SK-N-SH (cell line): ENCODE measurements around the gene LSM4. TPM values are rescaled to one million over a fixed set of nuclear protein-coding genes. Genes with fewer than 3 reads are reported as not detected.

Experiments
- CTCF ChIA-PET: fragments of 300-600, 350-600 bp; formaldehyde crosslinking; extraction: SDS; loops from one replicate; lab custom pipeline; 2021; lab: Yijun Ruan, JAX
- POLR2A ChIA-PET: fragments of 350-600 bp; sonication (Branson Sonifier 250); formaldehyde crosslinking; extraction: SDS; loops from one replicate; lab custom pipeline; 2020; ENCODE audit warnings: antibody characterized with exemption, inconsistent platforms; lab: Yijun Ruan, JAX
- DNase-seq: peaks from one replicate; pipeline ENCODE4 v3.0.0; 2012
- H2AFZ ChIP-seq: fragments of 200-600 bp; sonication (generic); 2 replicates; pipeline ENCODE4 v1.8.1; 2016; ENCODE audit warnings: antibody characterized with exemption, mild to moderate bottlenecking, low read depth
- H3F3A ChIP-seq: fragments of 200-600 bp; sonication (generic); replicated peaks from 2 replicates; pipeline ENCODE3; 2016; ENCODE audit warnings: antibody characterized with exemption, mild to moderate bottlenecking; ENCODE audit not compliant: insufficient read depth
- H3K27ac ChIP-seq, 2 experiments: fragments of 200-500 bp in 1 of 2; fragments of 200-600 bp in 1 of 2; sonication (Bioruptor generic) in 1 of 2; sonication (generic), shearing (Covaris generic) in 1 of 2; 2 replicates each; pipeline versions ENCODE4 v1.5.1 to v1.6.1; 2014 to 2016; ENCODE audit warnings: low read depth in 2 of 2, inconsistent platforms in 1 of 2, low read length in 1 of 2, mild to moderate bottlenecking in 1 of 2, mixed read lengths in 1 of 2
- H3K27me3 ChIP-seq: fragments of 200-600 bp; sonication (generic), shearing (Covaris generic); 2 replicates; pipeline ENCODE4 v1.6.1; 2016; ENCODE audit warnings: mixed run types; ENCODE audit not compliant: insufficient read depth
- H3K36me3 ChIP-seq, 2 experiments: fragments of 200-500 bp in 1 of 2; fragments of 200-600 bp in 1 of 2; sonication (Bioruptor generic) in 1 of 2; sonication (generic) in 1 of 2; replicated peaks in 1 of 2; 2 replicates each; pipeline versions ENCODE3 to v1.5.1; 2014 to 2016; ENCODE audit warnings: low read length in 1 of 2, mild to moderate bottlenecking in 1 of 2; ENCODE audit not compliant: insufficient read depth in 2 of 2, control insufficient read depth in 1 of 2
- H3K4me1 ChIP-seq, 2 experiments: fragments of 200-500 bp in 1 of 2; fragments of 200-600 bp in 1 of 2; sonication (Bioruptor generic) in 1 of 2; sonication (generic), shearing (Covaris generic) in 1 of 2; 2 replicates each; pipeline versions ENCODE4 v1.5.1 to v1.6.1; 2014 to 2016; ENCODE audit warnings: low read depth in 1 of 2, low read length in 1 of 2, mixed run types in 1 of 2; ENCODE audit not compliant: insufficient read depth in 2 of 2, control insufficient read depth in 1 of 2
- H3K4me2 ChIP-seq: fragments of 200-600 bp; sonication (generic), shearing (Covaris generic); 2 replicates; pipeline ENCODE4 v1.6.1; 2017; ENCODE audit warnings: mixed run types
- H3K4me3 ChIP-seq, 2 experiments: fragments of 200-500 bp in 1 of 2; fragments of 200-600 bp in 1 of 2; sonication (Bioruptor generic) in 1 of 2; sonication (generic), shearing (Covaris generic) in 1 of 2; 2 replicates each; pipeline versions ENCODE4 v1.5.1 to v1.8.1; 2014 to 2016; ENCODE audit warnings: low read depth in 2 of 2, inconsistent platforms in 1 of 2, low read length in 1 of 2, mild to moderate bottlenecking in 1 of 2, mixed read lengths in 1 of 2, moderate library complexity in 1 of 2
- H3K79me2 ChIP-seq: fragments of 200-600 bp; sonication (generic); 2 replicates; pipeline ENCODE4 v1.8.1; 2017; ENCODE audit warnings: mild to moderate bottlenecking; ENCODE audit not compliant: insufficient read depth
- H3K9ac ChIP-seq: fragments of 200-600 bp; sonication (generic); 2 replicates; pipeline ENCODE4 v1.6.1; 2017; ENCODE audit warnings: mixed run types
- H3K9me2 ChIP-seq: fragments of 200-600 bp; sonication (generic); 2 replicates; pipeline ENCODE4 v1.6.1; 2017; ENCODE audit warnings: mixed run types
- H3K9me3 ChIP-seq: fragments of 200-600 bp; sonication (generic); 2 replicates; pipeline ENCODE4 v1.6.1; 2017; ENCODE audit warnings: mixed run types, mild to moderate bottlenecking, moderate library complexity
- H4K20me1 ChIP-seq: fragments of 200-600 bp; sonication (generic); 2 replicates; pipeline ENCODE4 v1.6.1; 2017; ENCODE audit warnings: mild to moderate bottlenecking, mixed run types; ENCODE audit not compliant: insufficient read depth
- EZH2phosphoT487 ChIP-seq: fragments of 200-600 bp; sonication (generic); IDR thresholded peaks from 2 replicates; pipeline ENCODE4 v1.6.1; 2017; ENCODE audit warnings: low read depth, mixed run types, mild to moderate bottlenecking, antibody characterized with exemption, moderate library complexity, borderline replicate concordance
- FOXJ3 ChIP-seq: sonication (generic); formaldehyde crosslinking; IDR thresholded peaks from 2 replicates; pipeline ENCODE4 v1.5.1; 2020; ENCODE audit warnings: mild to moderate bottlenecking, missing genetic modification reagents
- GABPA ChIP-seq: IDR thresholded peaks from 2 replicates; pipeline ENCODE4 v1.4.0; 2012; ENCODE audit warnings: low read depth, mild to moderate bottlenecking
- JUND ChIP-seq: IDR thresholded peaks from 2 replicates; pipeline ENCODE4 v1.4.0; 2012
- MXI1 ChIP-seq: IDR thresholded peaks from 2 replicates; pipeline ENCODE4 v1.6.1; 2012; ENCODE audit warnings: mild to moderate bottlenecking, low read depth, low read length, improper control_type of control experiment
- PBX3 ChIP-seq: IDR thresholded peaks from 2 replicates; pipeline ENCODE4; 2012
- RCOR1 ChIP-seq: fragments of 150-350 bp; IDR thresholded peaks from 2 replicates; pipeline ENCODE4 v1.6.1; 2017; ENCODE audit warnings: antibody characterized with exemption, low read length
- SIN3A ChIP-seq: IDR thresholded peaks from 2 replicates; pipeline ENCODE4 v1.6.1; 2012; ENCODE audit warnings: low read depth, mild to moderate bottlenecking, low read length, moderate library complexity, borderline replicate concordance
- SMC3 ChIP-seq: IDR thresholded peaks from 2 replicates; pipeline ENCODE4 v1.6.1; 2012; ENCODE audit warnings: low read depth, low read length, improper control_type of control experiment
- YY1 ChIP-seq: IDR thresholded peaks from 2 replicates; pipeline ENCODE4 v1.4.0; 2012; ENCODE audit warnings: low read depth, mild to moderate bottlenecking
- WGBS: methylation state at CpG from one replicate; pipeline ENCODE4 v1.1.6; 2017; ENCODE audit warnings: low lambda C conversion rate; 5-methylcytosine and 5-hydroxymethylcytosine counted together
- polyA plus RNA-seq, 3 experiments: library from polyadenylated mRNA; depleted of rRNA; stranded (reverse); fragments of >200 nt; gene quantifications; 2 replicates each; pipeline ENCODE4 v1.2.3, GENCODE V29; 2012
- TF ChIP-seq, protein P1 (sequence below): IDR thresholded peaks from 2 replicates; pipeline ENCODE4 v1.4.0; 2012; ENCODE audit warnings: low read depth

The LSM4 gene
- polyA plus RNA-seq, 1 of the 3 experiments (the other 2 are of a cell fraction), result 277 TPM

DNA sequence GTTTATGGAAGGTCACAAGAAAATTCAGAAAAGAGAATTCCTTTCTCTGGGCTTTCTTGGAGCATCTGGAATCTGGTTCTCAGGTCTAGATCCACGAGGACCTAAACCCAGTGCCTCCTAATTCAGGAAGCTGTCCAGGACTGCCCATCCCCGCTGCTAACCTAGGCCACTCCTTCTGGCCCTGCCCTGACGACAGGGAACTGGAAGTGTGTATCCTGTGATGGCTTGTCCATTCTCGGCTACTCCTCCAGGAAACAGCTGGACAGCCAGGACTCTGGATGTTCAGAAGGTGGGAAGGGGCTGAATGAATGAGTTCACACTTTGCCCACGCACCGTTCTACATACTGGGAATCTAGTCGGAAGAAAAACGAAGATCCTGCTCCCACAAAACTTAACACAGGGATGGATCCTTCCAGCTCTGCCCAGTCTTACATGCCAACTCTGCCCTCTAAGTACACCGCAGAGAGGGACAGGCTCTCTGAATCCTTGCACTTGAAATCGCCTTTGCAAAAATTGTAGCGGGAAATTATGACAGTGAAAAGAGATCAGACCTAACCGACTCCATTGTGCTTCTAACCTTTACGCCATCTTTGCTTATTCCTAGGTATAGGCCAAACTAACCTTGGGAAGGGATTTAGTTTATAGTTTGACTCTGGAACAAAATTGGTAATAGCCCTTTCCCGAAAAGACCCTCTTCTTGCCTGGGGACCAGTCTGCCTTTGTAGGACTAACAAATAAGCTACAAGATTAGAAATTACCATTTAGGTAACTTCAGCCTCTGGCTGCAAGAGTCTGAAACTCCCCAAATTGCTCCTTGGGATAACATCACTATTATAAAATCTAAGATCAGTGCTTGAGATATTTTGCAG lies 1.8 kb downstream of the LSM4 start:
- Histone ChIP-seq H3K9me3 (no peaks in the 10 kb centered on the region), H2AFZ (no peak overlapping the region), H3K9ac (peak overlapping the region; percentile 91; the same call in 1 of the 2 replicates), H3K4me3 (peak overlapping the region; percentile 72 to 89; a peak in 2 of 4 replicates), H3K79me2 (peaks cover 55% of the 10 kb centered on the region), H3K4me1 (peaks cover 19 to 32% of the 10 kb centered on the region in 2 experiments; a peak in 3 of 4 replicates), H3K36me3 (no peaks in the 10 kb centered on the region), H3K27me3 (no peaks in the 10 kb centered on the region), H3K27ac (peak overlapping the region in 1 of 2 experiments; percentile 76), H4K20me1 (no peaks in the 10 kb centered on the region), H3F3A (peaks cover 18% of the 10 kb centered on the region), H3K9me2 (no peaks in the 10 kb centered on the region), H3K4me2 (peak overlapping the region; percentile 88)
- DNase-seq, result no peak
- 93% methylated on average over 13 of the region's 14 CpGs for WGBS
- TF ChIP-seq SIN3A (no peak), GABPA (no peak), PBX3 (no peak), YY1 (no peak), RCOR1 (no peak), SMC3 (no peak), MXI1 (no peak)
- POLR2A ChIA-PET, result interaction anchor here (1.0 to 3.8 kb wide), 5 partner anchors 16 to 108 kb away, joined by 3 to 97 read pairs (median 3); partner anchors contain the start of gene JUND
- CTCF ChIA-PET, result interaction anchor here (0.7 to 4.3 kb wide), 12 partner anchors 14 to 388 kb away, joined by 3 to 123 read pairs (median 6); partner anchors contain the start of genes CCDC124, JUND and RAB3A

DNA sequence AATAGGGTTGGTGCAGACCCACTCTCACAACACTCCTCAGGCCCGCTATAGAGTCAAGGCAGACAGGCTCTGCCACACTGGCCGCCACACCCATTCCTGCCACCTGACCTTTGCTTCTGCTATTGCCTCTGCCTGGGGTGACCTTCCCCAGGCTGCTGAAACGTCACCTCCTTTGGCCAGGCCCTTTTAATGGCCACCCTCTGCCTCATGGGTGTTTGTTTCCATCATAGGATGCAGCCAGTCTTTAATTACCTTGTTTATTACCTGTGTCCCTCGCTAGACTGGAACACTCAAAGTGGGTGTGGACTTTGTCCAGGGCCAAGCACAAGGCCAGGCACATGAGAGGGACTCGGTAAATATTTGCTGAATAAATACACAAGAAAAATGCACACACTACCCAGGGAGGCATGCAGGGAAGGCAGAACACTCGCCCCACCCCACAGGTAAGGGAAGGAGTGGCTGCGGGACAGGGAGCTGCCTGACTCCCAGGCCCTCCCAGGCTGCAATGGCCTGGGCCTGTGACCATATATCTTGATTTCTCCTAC lies 3.2 kb downstream of the LSM4 start:
- WGBS, result 94% methylated on average over 7 of the region's 7 CpGs
- Histone ChIP-seq H3K9ac (no peak overlapping the region), H2AFZ (no peak overlapping the region), H3K27ac (no peak overlapping the region; a peak in 1 of 4 replicates), H3K27me3 (no peaks in the 10 kb centered on the region), H3K36me3 (no peaks in the 10 kb centered on the region), H3K4me1 (peaks cover 19 to 32% of the 10 kb centered on the region in 2 experiments; a peak in 3 of 4 replicates), H3K4me2 (no peak overlapping the region), H3K79me2 (peaks cover 55% of the 10 kb centered on the region), H3K4me3 (no peak overlapping the region), H3K9me2 (no peaks in the 10 kb centered on the region), H4K20me1 (no peaks in the 10 kb centered on the region), H3F3A (peaks cover 18% of the 10 kb centered on the region), H3K9me3 (no peaks in the 10 kb centered on the region)
- CTCF ChIA-PET, result interaction anchor here (4.3 kb wide), 1 partner anchor 40 kb away, joined by 123 read pairs; the partner anchor contains the start of gene JUND
- TF ChIP-seq JUND (no peak), EZH2phosphoT487 (no peak), RCOR1 (no peak), FOXJ3 (CRISPR knock-in tag) (no peak)
- TF ChIP-seq, protein P1, sequence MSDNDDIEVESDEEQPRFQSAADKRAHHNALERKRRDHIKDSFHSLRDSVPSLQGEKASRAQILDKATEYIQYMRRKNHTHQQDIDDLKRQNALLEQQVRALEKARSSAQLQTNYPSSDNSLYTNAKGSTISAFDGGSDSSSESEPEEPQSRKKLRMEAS, result no peak
- POLR2A ChIA-PET, result interaction anchor here (3.8 to 4.0 kb wide), 2 partner anchors 39 kb away, joined by 31 to 97 read pairs; partner anchors contain the start of gene JUND
- DNase-seq, result no peak
